GM18517 (cell line): ENCODE data around the gene DSC2.
"Not testable (repeated sequence)": the region's sequence is repeated elsewhere in the genome, so short reads cannot be mapped to it uniquely, and the experiment has no call there.

Source experiments
- ATAC-seq: cut with Tn5 transposase; IDR thresholded peaks from one replicate; pipeline ENCODE4 v1.9.1; 2021; ENCODE audit warnings: mild to moderate bottlenecking, moderate library complexity; ENCODE audit not compliant: unreplicated experiment

DSC2 gene

DNA sequence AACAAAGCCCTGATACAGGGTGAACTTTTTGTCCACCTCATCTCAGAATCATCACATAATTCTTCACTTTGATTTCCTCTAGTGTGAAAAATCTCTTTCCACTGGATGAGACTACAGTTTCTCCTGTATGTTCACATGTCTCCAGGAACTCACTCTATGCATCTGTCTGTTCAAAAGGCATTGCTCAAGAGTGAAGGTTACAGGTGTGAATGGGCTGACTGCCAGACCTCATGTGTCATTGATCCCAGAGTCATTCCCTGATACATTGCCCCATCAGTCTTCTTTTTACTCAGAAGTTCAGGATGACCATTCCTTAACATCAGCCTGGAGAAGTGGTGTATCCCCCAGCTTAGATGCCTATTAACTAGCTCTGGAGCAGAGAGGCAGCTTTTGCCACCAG, 55.3 kb downstream of the DSC2 start:
- no peak for ATAC-seq

DNA sequence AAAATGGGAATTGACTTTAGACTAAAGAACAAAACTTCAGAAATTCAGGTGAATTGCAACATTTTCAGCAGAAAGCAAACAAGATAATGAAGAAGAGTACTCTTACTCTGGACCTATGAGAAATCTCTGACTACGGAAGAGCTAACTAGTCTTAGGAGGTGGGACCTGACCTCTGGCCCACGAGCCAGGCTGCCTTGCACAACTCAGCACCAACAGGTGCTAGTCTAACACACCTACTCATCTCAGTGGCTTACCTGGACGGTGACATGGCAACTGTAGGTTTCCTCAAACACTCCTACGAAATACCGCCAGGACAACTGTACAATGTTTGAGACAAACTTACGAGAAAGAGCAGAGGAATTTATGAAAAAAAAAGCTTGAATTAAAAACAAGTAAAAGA, 56.6 kb downstream of the DSC2 start:
- no peak for ATAC-seq

DNA sequence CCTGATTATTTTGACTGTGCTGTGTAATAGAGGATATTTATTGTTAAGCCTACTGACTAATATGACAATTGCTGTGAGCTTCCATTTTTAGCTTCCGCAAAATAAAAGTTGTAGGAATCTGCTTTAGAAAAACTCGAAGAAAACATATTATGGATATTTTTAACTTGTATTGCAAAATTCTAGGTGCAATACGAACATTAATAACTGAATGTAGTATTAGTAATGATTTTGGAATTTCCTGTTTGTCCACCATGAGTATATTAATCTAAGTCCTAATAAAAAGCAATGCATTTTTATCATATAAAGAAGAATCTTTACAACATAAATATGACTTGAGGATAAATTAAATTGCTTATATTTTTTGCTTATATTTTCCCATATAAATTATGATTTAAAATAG, 57.3 kb downstream of the DSC2 start:
- ATAC-seq, result no peak

DNA sequence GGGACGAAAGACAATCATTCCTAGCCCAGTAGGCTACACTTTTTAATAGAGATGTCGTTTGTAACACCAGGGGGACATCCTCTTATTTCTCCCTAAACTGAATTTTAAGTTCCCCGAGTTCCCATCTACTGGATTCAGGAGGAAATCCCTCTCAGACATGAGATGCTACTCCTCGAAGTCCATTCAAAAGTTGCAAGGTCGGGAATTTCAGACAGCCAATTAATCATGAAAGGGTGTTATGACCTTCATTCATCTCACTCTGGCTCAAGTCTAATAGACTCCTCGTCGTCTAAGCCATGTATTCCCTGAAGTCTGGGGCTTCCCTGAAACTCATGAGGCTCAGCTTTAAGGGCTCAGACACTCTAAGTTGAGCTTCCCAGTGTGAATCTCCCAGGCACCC, 58.5 kb downstream of the DSC2 start:
- no peak for ATAC-seq

DNA sequence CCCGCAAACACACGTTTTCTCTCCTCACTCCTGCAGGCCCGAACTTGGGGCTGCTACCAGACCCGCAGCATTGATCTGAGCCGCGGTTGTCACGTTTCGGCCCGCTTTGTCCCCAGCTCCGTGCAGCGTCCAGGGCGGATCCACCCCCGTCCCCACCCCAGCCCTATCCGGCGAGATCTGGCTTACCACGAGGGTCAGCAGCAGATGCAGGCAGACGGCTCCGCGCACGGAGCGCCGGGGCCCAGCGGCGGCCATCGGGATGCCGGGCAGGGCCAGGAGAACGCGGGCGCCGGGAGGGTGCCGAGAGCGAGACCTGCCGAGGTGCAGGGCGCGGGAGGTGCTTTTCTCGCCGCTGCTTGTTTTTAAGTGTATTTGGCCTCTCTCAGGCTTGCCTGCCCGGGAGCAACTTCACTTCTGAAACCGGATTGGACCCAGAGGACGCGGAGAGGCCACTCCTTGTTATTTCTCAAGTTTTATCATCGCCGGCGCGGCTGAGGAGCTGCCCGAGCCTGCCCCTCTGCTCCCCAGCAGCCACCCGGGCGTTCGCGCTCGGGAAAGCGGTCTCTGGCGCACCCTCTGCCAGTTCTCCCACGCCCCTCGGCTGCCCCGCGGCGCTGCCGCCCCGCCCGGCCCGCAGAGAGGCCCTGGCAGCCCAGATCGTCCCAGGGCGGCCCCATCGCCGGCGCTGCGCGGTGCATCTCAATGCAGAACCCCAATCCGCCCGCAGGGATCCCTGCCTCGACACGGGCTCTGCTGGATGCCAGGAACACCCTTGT, 59.6 kb downstream of the DSC2 start, which contains the start of gene DSC3:
Gene DSC3, minus strand, starts transcription at position 337 of the 776 bp plus-strand sequence. Its CDS starts 82 bp downstream, at position 255.
- ATAC-seq, result no peak

DNA sequence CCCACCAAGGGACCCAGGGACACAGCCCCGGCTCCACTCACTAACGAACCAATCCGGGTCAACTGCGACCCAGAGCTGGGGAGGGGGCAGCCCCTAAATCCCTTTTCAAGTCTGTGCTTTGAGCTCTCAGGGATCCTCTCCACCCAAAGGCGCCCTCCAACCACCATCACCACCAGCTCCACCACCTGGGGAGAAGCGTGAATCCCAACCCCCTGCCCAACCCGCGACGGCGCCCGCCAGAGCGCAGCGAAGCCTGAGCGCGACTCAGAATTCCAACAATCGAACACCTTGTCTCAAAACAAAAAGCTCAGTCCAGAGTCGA, 60.2 kb downstream of the DSC2 start:
- no peak for ATAC-seq

DNA sequence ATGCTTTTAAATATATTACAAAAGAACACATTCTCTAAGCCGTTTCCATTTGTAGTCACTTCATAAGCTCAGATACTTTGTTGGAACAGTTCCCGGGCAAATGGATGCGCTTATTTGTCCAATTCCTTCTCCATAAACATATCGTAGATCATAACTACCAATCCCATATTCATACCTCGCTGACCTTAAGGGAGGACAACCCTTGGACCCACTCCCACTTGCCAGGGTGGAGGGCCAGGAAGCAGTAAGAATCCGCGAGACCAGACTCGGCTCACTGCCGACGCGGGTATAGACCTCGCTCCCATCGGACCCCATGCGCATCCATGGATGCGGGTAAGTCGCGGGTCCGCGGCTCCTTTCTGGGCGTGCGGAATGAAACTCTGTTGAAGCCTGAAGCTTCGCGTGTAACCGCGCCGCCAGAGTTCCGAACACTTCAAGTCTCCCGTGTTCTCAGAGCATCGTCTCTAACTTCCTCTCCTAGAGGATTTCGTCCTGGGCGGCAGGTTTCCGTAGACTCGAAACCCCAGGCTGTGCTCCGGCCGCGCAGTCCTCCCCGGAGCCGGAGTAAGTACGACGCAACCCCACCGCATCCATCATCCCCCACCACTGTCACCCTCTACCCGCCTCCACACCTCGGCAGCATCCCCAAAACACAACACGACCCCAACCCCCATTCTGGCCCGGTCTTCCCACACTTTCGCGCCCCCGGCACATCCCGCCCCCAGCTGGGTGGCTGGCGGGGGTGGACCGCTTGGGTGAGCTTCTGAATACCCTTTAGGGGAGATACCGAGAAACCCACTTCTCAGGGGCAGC, 60.7 kb downstream of the DSC2 start:
- no peak for ATAC-seq

DNA sequence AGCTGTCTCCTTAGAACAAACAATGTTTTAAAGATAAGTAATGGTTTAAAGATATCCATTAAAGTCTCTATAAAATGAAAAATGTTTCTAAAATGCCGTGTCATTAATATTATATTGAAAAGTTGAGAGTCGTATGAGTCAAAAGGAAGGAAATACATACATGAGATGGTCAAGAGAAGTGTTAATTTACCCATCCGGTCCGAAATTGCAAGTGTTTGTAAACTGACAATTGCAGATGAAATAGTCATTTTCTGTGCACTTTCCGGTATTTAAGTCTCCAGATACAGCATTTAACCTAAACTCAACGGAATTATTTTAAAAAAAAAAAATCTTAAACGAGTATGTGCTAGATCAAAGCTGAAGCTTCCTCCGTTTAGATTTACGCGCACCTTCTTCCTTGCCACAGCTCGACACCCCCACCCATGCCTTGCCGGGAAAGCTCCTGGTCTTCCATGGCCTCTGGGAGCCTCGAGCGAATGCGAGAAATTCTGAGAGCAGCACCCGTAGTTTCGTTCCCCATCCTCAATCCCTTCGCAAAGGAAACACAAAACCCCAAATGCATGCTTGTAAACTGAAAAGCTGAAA, 61.4 kb downstream of the DSC2 start:
- ATAC-seq, result no peak

DNA sequence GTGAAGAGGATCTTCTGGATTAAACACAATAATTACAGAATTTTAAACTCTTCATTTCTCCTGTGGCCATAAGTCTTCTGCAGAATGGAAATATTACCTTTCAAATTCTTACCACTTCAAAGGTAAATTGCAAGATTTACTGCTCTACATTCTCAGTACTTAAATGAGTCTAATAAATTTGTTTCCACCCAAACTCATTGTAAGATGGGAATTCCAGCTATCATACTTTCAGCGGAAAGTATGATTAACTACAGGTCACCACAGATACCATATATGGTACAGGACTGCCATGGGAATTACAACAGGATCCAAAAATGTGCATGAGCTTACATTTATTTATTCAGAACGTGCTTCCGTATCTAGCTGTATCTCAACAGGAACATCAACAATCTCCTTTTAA, 62.8 kb downstream of the DSC2 start:
- no peak for ATAC-seq

DNA sequence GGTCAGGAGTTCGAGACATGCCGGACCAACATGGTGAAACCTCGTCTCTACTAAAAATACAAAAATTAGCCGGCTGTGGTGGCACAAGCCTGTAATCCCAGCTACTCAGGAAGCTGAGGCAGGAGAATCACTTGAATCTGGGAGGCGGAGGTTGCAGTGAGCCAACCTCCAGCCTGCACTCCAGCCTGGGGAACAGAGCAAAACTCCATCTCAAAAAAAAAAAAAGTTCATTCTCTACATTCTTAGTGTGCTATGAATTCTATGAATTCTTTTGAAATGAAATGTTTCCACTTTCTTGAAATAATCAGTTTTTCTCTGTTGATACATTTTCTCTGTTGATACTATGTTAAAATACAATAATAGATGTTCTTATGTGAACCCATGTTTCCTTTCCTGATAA, 64.5 kb downstream of the DSC2 start:
- not testable (repeated sequence) for ATAC-seq

DNA sequence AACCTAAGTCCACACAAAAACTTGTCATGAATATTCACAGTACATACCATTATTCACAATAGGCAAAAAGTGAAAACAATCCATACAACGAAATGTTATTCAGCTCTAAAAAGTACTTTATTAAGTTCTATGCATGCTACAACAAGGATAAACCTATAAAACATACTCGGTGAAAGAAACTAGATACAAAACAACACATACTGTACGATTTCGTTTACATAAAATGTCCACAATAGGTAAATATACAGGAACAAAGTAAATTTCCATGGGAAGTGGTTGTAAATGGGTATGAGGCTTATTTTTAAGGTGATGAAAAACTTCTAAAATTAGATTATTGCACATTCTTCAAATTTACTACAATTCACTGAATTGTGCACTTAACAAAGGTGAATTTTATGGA, 67.7 kb downstream of the DSC2 start:
- ATAC-seq, result no peak

DNA sequence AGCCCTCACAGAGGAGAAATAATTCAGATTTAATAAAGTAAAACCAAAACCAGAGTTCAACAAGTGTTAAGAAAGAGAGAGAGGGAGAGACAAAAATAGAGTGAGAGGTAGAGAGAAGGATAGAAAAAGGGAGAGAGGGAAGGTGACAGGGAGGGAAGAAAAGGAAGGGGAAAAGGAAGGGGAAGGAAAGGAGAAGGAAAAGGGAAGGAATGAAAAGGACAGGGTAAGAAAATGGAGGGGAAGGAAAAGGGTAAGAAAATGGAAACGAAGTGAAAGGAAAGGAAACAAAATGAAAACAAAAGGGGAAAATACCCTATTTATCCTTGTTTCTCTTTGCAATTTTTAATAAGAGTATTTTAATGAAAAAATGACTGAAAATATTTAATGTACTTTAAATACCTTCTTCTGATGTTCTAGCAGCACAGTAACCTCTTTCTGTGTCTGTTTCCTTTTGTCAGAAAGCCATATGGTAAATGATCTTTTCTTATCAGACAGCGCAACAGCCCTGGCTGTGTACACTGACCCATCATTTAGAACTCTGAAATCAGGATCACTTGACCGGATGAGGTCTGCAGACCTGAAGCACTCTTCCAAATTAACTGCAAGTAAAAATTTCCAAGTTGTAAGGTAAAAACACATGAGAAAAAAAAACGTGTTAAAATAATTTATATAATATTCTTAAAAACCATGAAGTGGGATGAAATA, 71.5 kb downstream of the DSC2 start:
- no peak for ATAC-seq

DNA sequence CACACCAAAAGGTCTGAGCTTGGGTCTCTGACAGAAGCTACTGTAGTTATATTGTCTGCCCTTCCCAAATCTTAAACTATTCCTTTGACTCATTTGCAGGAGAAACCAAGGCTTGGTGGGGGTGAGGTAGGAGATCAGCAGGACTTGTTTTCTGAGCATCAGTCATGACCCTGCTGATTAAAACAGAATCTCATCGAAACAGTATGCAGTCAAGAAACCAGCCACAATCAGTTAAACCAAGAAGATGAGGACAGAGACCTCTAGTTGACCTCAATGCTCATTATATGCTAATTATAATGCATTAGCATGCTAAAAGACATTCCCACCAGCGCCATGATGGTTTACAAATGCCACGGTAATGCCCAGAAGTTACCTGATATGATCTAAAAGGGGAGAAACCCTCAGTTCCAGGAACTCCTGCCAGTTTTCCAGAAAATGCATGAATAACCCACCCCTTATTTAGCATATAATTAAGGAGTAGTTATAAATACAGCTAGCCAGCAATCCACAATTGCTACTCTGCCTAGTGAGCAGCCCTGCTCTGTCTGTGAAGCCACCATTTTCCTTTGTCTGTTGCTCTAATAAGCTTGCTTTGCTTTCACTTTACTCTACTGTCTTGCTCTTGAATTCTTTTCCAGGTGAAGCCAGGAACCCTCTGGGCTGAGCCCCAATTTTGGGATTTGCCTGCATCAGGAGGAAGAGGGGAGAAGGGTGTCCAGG, 86.3 kb downstream of the DSC2 start:
- no peak for ATAC-seq

DNA sequence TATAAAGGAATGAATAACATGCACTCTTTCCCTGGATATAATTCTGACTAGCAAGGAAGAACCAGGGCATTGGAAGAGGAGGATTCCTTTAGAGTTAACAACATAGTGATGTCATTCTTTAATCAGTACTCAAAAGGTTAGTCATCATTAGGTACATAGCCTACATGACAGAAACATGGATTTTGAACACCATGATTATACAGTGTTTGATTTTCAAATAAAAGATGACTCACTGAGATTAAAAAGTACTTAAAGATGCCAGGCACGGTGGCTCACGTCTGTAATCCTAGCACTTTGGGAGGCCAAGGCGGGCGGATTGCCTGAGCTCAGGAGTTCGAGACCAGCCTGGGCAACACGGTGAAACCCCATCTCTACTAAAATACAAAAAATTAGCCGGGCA, 90.8 kb downstream of the DSC2 start:
- not testable (repeated sequence) for ATAC-seq

DNA sequence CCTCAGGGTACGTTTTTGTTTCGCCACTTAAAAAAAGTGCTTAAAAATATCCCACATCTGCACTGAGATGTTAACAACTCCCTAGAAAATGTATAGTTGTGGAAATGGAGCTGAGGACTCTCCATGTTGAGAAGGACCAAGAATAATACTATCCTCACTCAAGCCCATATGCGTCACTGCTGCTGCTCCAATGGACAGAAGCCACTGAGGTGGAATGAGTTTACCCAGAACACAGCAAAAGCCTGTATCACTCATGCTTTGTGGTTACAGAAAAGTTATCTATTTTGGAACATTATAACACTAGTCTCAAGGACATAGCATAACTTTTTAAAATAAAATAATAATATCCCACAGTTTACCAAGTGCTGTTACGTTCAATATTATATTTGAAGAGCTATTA, 91.6 kb downstream of the DSC2 start:
- ATAC-seq, result no peak
